Spleen (tissue), 7 donors: ENCODE measurements around the gene GNPTAB.

Experiments used
- POLR2A ChIP-seq, 3 donors: fragments of 450-650 bp; IDR thresholded peaks; one replicate each; pipeline ENCODE4 v1.5.1; 2017; ENCODE audit warnings: antibody characterized with exemption in 3 of 3, mild to moderate bottlenecking in 1 of 3
- POLR2AphosphoS5 ChIP-seq, 3 donors: sonication (generic); formaldehyde crosslinking; IDR thresholded peaks; one replicate each; pipeline ENCODE4 v1.5.1; 2017; ENCODE audit warnings: antibody characterized with exemption in 3 of 3
- TF ChIP-seq, protein P1 (sequence below), 11 experiments: fragments of 200-600 bp in 7 of 11; fragments of 450-650 bp in 4 of 11; sonication (generic) in 4 of 11; IDR thresholded peaks in 8 of 11; conservative IDR thresholded peaks in 3 of 11; 1 replicate in 7 of 11; 2 replicates in 4 of 11; pipeline versions ENCODE4 v1.4.0 to v1.8.0; 2016 to 2021; ENCODE audit warnings: antibody characterized with exemption in 11 of 11, inconsistent platforms in 4 of 11, mild to moderate bottlenecking in 1 of 11
- donor health status: DM: no; HTN: no; CAD: no; lungs with moderate emphysema.
- donor health status: DM: no; HTN: no; CAD: no.
- donor health status: DM: no; HTN: no; CAD: no.

DNA sequence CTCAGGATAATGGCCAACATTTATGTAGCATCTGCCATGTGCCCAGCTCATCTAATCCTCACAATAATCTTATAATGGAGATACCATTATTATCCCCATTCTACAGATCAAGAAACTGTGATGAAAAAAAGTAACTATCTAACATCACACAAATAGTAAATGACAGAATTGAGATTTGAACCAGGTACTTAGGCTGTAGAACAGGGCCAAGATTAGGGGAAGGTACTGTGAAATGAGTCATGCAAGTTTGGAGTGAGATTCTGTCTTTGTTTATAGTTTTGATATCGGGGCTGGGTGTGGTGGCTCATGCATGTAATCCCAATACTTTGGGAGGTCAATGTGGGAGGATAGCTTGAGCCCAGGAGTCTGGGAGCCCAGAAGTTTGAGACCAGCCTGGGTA, 1.3 kb upstream of the GNPTAB start:
- TF ChIP-seq POLR2A (IDR thresholded peaks at IDR 0.05) = no peak
- TF ChIP-seq, protein P1, sequence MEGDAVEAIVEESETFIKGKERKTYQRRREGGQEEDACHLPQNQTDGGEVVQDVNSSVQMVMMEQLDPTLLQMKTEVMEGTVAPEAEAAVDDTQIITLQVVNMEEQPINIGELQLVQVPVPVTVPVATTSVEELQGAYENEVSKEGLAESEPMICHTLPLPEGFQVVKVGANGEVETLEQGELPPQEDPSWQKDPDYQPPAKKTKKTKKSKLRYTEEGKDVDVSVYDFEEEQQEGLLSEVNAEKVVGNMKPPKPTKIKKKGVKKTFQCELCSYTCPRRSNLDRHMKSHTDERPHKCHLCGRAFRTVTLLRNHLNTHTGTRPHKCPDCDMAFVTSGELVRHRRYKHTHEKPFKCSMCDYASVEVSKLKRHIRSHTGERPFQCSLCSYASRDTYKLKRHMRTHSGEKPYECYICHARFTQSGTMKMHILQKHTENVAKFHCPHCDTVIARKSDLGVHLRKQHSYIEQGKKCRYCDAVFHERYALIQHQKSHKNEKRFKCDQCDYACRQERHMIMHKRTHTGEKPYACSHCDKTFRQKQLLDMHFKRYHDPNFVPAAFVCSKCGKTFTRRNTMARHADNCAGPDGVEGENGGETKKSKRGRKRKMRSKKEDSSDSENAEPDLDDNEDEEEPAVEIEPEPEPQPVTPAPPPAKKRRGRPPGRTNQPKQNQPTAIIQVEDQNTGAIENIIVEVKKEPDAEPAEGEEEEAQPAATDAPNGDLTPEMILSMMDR (IDR thresholded peaks at IDR 0.05 in 8 of 11, conservative IDR thresholded peaks at IDR 0.05 in 3 of 11) = no peak
- no peak for TF ChIP-seq POLR2AphosphoS5 (IDR thresholded peaks at IDR 0.05)
